Fibroblast of pulmonary artery (primary cell): ENCODE measurements around the gene TMEM198.

Source experiments
- DNase-seq: peaks from one replicate; pipeline ENCODE4 v3.0.0-alpha.2; 2010; ENCODE audit warnings: low read depth
- H3K4me3 ChIP-seq: replicated peaks from 2 replicates; pipeline ENCODE4 v1.5.1; 2011; ENCODE audit warnings: low read depth, mild to moderate bottlenecking, control low read depth, low read length, moderate library complexity
- TF ChIP-seq, protein P1 (sequence below): IDR thresholded peaks from 2 replicates; pipeline ENCODE4 v1.5.1; 2011; ENCODE audit warnings: mild to moderate bottlenecking, control low read depth, low read length, inconsistent platforms; ENCODE audit errors: missing control alignments

Gene TMEM198

DNA sequence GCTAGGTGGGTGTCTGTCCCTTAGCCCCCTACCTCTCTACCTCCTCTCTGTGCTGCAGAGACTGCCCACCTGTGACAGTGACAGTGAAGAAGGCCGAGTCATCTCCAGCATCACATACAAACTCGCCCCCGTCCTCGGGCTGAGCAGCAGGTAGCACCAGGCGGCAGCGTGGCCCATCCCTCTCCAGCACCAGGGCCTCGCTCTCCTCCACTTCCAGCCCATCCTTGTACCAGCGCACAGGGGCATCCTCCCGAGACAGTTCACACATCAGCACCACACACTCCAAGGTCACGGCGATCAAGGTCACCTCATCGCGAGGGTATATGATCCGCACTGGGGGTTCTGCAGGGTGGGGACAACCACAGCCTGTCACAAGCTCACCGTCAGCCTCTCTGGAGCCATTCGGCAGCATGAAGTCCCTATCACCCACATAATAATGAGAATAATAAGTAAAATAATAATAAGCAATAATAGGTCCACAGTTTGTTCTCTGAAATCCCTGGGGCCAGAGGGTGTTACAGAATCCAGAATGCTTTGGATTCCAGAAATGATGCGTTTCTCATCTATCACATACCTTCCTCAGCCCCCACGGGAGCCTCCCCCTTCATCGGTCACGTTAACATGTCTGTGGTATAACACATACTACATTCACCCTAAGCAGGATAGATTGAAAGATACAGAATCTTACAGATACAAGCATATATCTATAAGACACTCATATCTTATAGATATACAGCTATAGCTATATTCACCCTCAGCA, 15.5 kb downstream of the TMEM198 start:
- H3K4me3 ChIP-seq = no peak overlapping the region
- DNase-seq = no peak
- TF ChIP-seq, protein P1, sequence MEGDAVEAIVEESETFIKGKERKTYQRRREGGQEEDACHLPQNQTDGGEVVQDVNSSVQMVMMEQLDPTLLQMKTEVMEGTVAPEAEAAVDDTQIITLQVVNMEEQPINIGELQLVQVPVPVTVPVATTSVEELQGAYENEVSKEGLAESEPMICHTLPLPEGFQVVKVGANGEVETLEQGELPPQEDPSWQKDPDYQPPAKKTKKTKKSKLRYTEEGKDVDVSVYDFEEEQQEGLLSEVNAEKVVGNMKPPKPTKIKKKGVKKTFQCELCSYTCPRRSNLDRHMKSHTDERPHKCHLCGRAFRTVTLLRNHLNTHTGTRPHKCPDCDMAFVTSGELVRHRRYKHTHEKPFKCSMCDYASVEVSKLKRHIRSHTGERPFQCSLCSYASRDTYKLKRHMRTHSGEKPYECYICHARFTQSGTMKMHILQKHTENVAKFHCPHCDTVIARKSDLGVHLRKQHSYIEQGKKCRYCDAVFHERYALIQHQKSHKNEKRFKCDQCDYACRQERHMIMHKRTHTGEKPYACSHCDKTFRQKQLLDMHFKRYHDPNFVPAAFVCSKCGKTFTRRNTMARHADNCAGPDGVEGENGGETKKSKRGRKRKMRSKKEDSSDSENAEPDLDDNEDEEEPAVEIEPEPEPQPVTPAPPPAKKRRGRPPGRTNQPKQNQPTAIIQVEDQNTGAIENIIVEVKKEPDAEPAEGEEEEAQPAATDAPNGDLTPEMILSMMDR = no peak

DNA sequence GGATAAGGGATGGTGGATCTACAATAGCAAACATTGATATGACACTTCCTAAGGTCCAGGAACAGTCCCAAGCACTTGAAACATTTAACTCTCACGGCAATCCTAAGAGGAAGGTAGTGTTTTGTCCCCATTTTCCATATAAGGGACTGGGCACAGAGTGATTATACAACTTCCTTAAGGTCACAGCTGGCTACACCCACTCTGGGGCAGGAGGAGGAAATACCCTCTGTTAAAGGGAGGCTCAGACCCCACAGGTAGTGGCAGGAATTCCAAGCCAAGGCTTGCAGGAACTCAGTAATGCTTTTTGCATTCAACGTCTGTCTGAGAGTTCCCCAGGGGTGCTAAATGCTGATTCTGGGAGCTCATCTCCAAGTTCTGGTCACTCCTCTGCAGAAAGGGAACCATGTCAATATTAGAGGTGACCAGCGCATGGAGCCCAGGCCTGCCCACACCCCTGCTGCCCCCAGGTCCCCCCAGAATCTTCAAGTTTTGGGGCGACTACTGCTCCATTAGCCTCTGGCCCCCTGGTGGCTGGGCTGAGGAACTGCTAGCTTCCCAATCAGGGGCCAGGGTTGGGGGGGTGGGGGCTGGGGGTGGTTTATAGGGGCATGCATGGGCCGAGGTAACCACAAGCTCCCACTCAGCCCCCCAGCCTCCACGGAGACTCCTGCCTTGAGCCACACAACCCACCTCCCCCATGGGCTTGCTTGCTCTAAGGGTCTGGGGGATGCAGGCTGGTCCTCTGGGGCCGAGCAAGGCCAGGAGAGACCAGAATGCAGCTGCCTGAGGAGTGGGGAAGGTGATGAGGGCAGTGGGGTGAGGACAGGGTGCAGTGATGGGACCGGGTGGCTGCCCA, 16.4 kb downstream of the TMEM198 start:
- DNase-seq = no peak
- no peak overlapping the region for H3K4me3 ChIP-seq

DNA sequence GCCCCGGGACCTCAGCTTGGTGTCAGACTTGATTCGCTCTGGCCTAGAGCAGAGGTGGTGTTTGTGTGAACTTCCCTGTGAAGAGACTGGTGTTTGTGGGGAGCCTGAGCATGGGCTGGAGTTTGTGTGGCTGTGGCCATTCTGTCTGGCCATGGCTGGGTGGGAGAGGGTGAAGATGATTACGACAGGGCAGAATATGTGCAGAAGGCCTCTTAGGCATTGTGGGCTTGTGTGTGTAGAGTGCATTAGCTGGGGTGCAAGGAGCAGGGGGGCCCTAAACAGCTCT, 17.0 kb downstream of the TMEM198 start:
- H3K4me3 ChIP-seq = no peak overlapping the region
- TF ChIP-seq, protein P1 = no peak
- no peak for DNase-seq

More for the DNA sequence above, 16.4 kb downstream of the TMEM198 start:
- TF ChIP-seq, protein P1 = peak; percentile 55

DNA sequence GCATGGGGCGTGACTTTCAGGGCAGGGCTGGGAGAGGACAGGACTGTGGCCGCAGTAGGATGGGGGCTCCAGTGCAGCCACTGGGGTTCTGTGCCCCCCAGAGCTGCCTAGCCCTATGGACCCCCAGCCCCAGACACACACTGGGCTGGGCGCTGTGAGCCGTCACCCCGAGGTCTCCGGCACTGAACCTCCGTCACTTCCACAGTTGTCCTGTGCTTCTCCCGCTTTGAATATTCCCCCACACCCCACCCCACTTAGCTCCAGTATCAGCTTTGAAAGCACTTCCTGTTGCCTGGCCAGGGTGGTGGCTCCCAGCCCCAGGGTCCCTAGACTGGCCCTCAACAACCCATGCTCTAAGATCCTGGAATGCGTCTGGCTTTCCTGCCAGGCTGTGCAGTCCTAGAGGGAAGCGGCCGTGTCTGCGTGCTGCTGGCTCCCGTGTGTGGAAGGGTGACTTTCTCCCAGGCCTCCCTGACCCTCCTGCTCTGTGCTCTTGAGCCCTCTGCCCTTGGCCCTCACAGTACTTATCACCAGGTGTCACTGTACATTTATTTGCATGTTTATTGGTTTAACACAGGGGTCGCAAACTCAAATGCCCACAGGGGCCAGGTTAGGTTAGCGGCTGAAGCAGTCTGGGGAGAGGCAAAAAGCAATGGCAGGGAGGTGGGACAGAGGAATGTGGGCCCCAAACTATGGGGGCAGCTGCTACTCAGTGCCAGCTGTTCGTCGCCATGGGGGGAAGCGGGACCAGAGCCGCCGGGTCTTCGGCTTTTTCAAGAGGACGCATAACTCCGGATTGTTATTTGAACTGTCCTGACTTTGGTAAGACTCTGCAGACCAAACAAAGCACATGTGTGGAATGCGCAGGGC, 17.6 kb downstream of the TMEM198 start:
- TF ChIP-seq, protein P1 = no peak
- H3K4me3 ChIP-seq = no peak overlapping the region
- DNase-seq = no peak

DNA sequence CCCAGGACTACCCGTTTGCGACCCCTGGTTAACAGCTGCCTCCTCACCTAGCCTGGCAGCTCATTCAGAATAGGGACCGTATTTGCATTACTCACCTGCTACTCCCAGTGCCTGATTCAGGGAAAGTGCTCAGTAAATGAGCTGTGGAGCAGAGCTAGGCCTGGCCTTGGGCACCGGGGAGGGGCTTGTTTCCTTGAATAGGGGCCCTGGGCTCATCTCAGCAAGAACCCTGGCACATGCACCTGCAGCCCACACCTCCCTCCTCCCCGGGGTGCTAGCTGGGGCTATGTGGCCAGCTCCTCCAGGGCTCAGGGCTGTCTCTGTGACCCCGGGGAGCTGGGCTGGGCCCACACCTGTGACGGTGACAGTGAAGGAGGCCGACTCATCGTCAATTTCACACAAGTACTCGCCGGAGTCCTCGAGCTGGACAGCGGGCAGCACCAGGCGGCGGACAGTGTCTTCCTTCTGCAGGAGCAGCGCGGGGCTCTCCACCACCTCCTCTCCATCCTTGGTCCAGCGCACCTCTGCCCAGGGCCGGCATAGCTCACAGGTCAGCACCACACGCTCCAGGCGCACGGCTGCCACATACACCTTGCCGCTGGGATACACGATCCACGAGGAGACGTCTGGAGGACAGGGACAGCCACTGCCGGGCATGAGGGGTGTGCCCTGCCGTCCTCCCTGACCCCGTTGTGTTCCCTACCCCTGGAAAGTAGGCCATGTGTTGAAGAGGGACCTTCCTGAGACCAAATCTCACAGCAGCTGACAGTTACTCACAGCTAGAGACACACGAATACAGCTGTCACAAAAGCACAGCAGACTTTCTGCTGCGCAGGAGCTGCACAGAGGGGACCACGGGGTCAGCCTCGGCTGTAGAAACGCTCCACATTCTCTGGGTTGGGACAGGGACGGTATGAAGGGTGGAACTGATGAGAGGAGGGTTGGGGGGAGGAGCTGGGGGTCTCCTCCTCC, 18.5 kb downstream of the TMEM198 start:
- TF ChIP-seq, protein P1 = no peak
- DNase-seq = no peak
- no peak overlapping the region for H3K4me3 ChIP-seq
